RPMI7951 (cell line): ENCODE measurements around the gene GCKR. TPM values are rescaled to one million over a fixed set of nuclear protein-coding genes. Genes with fewer than 3 reads are reported as not detected.
"Not testable (repeated sequence)": the region's sequence is repeated elsewhere in the genome, so short reads cannot be mapped to it uniquely, and the experiment has no call there.

Source experiments
- DNase-seq: peaks from one replicate; pipeline ENCODE4 v3.0.0-alpha.2; 2012; ENCODE audit warnings: low read depth
- total RNA-seq: library from RNA; depleted of rRNA; stranded (reverse); fragments of >200 nt; shearing (Covaris generic); gene quantifications from 2 replicates; pipeline ENCODE4 v1.2.3, GENCODE V29; 2014

Gene GCKR
- total RNA-seq, 1 experiment from 2014 or later: not detected

DNA sequence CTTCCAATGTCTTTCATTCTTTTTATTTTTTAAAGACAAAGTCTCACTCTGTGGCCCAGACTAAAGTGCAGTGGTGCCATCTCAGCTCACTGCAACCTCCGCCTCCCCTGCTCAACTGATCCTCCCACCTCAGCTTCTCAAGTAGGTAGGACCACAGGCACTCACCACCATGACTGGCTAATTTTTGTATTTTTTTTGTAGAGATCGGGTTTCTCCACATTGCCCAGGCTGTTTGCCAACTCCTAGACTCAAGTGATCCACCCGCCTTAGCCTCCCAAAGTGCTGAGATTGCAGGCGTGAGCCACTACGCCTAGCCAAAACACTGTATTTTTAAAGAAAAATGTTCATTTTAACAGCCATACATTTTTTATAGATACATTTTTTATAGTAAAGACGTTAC lies 12.7 kb downstream of the GCKR start:
- DNase-seq: peak; percentile 56

- no peak for DNase-seq
Measured at GRCh38 chr2:27518113-27518781, 21.6 kb downstream of the GCKR start.

- DNase-seq: no peak
Measured at GRCh38 chr2:27518782-27519113, 22.1 kb downstream of the GCKR start.

GRCh38 chr2:27520316-27520715 lies 23.7 kb downstream of the GCKR start:
- DNase-seq: no peak

GRCh38 chr2:27522400-27522945 lies 25.8 kb downstream of the GCKR start:
- DNase-seq: peak; percentile 7

DNA sequence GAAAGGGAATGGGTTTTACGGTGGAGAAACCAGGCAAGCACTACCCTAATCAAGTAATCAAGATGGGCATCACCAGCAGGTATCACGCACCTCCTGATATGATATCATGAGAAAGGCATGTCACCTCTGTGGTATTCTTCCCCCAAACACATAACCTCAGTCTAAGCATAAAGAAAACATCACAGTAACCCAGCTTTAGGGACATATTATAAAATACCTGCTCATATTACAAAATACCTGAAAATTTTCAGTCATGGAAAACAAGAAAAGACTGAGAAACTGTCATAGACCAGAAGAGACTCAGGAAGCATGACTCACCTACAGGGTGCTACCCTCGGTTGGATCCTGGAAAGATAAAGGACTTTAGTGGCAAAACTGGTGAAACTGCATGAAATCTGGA lies 30.5 kb downstream of the GCKR start:
- peak; percentile 15 for DNase-seq

DNA sequence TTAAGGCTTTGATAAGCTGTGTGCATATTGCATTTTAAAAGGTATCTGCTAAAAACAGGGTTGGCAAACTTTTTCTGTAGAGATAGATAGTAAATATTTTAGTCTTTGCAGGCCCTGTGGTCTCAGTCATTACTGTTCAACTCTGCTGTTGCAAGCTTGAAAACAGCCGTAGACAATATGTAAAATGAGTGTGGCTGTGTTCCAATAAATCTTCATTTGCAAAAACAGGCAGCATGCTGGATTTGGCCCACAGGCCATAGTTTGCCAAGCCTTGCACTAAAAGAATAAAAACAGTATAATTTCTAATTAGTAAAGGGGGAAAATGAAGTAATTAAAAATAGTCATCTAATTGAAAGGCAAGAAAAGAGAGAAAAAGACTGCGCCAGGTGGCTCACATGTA lies 35.3 kb downstream of the GCKR start:
- DNase-seq: no peak

GRCh38 chr2:27537287-27537686 lies 40.6 kb downstream of the GCKR start:
- no peak for DNase-seq

DNA sequence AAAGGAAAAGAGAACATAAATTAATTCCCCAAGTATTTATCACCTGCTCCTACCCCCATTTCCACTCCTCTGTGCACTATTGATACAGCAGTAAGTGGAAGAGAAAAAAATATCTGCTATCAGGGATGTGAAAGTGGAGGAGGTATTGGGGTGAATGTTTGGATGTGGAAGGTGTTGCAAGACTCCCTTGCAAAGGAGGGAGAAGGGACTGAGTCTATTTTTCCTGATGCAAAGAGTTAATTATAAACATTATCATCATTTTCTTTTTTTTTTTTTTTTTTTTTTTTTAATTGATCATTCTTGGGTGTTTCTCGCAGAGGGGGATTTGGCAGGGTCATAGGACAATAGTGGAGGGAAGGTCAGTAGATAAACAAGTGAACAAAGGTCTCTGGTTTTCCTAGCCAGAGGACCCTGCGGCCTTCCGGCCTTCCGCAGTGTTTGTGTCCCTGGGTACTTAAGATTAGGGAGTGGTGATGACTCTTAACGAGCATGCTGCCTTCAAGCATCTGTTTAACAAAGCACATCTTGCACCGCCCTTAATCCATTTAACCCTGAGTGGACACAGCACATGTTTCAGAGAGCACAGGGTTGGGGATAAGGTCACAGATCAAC lies 42.3 kb downstream of the GCKR start:
- DNase-seq: not testable (repeated sequence)

DNA sequence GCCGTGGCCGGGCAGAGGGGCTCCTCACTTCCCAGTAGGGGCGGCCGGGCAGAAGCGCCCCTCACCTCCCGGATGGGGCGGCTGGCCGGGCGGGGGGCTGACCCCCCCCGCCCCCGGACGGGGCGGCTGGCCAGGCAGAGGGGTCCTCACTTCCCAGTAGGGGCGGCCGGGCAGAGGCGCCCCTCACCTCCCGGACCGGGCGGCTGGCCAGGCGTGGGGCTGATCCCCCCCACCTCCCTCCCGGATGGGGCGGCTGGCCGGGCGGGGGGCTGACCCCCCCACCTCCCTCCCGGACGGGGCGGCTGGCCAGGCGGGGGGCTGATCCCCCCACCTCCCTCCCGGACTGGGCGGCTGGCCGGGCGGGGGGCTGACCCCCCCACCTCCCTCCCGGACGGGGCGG lies 43.0 kb downstream of the GCKR start:
- not testable (repeated sequence) for DNase-seq

DNA sequence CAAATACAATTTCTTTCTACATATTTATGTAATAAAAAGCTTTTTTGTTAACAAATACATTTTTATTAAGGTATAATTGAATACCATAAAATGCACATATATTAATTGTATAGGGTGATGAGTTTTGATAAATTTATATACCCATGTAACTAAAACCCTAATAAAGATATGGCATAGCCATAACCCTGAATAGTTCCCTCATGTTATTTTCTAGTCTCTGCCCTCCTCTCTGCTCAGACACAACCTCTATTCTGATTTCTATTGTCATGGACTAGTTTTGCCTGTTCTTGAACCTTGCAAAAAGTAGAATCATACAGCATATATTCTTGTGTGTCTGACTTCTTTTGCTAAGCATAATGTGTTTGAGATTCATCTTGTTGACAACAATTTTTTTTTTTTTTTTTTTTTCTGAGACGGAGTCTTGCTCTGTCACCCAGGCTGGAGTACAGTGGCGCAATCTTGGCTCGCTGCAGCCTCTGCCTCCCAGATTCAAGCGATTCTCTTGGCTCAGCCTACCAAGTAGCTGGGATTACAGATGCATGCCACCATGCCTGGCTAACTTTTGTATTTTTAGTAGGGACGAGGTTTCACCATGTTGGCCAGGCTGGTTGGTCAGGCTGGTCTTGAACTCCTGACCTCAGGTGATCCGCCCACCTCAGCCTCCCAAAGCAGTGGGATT lies 47.6 kb downstream of the GCKR start:
- no peak for DNase-seq

GRCh38 chr2:27545348-27546141 lies 48.9 kb downstream of the GCKR start:
- DNase-seq: peak; percentile 37

- DNase-seq: no peak
Measured at GRCh38 chr2:27549303-27549702, 52.7 kb downstream of the GCKR start.

GRCh38 chr2:27551514-27551913 lies 54.9 kb downstream of the GCKR start:
- DNase-seq: no peak

DNA sequence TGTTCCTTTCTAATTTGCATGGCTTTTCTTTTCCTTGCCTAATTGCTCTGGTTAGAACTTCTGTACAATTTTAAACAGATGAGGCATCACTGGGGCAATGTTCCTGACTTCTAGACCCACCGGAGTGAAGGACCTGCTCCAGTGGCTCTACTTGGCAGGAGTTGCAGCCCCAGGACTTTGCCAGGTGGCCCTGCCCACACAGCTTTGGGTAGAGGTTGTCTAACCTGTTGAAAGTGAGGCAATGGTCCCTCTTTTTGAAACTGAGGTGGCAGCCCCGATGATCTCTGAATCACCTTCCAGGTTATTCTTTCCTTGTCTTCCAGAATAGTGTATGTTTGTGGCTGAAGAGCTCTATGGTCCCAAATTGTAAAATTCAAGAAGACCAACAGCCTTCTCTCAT lies 56.3 kb downstream of the GCKR start:
- no peak for DNase-seq

- not testable (repeated sequence) for DNase-seq
Measured at GRCh38 chr2:27554451-27554850, 57.8 kb downstream of the GCKR start.

DNA sequence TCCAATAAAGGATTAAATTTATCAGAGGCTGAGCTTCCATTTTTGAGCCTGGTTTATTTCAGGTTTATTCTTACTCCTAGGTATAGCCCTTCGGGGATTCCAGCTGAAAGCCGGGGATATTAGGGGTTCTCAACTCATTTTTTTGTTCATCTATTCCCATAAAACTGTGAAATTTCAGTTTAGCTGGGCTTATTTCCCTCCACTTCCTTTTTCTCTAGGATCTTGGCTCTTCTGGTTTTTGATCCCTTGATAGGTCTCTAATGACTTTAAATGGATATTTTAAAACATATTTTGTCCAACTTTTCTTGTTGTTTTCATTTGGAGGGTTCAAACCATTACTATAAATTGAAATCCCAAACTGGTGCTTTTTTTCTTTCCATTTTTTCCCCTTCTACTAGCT lies 62.6 kb downstream of the GCKR start:
- no peak for DNase-seq

DNA sequence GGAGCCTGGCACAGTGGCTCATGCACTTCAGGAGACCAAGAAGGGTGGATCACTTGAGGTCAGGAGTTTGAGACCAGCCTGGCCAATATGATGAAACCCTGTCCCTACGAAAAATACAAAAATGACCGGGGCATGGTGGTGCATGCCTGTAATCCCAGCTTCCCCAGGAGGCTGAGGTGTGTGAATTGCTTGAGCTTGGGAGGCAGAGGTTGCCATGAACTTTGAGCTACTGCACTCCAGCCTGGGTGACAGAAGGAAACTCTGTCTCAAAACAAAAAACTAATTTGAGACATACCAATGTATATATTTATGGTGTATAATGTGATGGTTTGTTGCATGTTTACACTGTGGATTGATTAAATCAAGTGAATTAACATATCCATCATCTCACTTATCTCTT lies 64.4 kb downstream of the GCKR start:
- no peak for DNase-seq

GRCh38 chr2:27566628-27567027 lies 70.0 kb downstream of the GCKR start:
- DNase-seq: peak; percentile 78

DNA sequence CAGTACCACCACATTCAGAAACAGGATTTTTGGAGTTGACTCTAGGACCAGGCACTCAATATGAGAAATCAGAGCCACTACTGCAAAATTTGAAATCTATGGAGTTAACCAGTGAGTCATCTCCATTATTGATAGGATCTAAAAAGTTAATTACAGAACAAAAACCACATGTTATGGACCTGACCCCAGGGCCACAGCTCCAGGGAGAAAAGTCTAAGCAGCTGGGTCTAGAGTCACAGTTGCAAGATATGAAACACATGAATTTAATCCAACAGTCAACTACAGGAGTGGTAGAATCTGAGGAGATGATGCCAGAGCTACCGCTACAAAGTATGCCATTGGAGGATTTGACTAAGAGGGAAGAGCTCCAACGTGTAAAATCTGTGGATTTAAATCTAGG lies 72.8 kb downstream of the GCKR start:
- DNase-seq: peak; percentile 84

DNA sequence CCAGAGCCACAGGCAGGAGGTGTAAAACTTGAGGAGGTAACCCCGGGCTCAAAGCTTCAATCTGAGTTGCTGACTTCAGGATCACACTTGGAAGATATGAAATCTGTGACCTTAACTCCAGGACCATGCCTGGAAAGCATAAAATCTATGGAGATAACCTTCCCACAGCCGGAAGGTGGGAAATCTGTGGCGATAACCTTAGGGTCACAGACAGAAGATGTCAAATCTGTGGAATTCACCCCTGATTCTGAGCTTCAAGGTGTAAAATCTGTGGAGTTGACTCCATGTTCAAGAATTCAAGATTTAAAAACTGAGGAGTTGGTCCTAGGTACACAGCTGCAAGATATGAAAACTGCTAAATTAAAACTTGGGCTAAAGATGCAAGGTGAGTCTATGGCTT lies 74.6 kb downstream of the GCKR start:
- DNase-seq: no peak

DNA sequence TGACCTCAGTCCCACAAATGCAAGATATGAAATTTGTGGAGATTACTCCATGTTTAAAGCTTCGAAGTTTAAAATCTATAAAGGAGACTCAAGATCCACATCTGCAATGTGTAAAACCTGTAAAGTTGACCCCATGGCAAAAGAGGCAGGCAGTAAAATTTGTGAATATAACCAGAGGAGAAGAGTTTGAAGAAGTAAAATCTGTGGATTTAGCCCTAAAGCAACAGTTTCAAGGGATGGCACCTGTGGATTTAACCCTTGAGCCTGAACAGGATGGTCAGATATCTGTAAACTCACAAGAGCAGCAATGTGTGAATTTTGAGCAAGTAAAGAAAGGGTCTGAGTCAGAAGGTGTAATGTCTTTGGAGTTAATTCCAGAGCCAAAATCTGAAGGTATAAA lies 75.0 kb downstream of the GCKR start:
- no peak for DNase-seq
